GOT3 (cell line): ENCODE data around the gene EVA1B.

Experiments
- DNase-seq: peaks from one replicate; lab custom pipeline; 2025; ENCODE audit warnings: mixed read lengths; lab: John Stamatoyannopoulos, UW

The EVA1B gene

DNA sequence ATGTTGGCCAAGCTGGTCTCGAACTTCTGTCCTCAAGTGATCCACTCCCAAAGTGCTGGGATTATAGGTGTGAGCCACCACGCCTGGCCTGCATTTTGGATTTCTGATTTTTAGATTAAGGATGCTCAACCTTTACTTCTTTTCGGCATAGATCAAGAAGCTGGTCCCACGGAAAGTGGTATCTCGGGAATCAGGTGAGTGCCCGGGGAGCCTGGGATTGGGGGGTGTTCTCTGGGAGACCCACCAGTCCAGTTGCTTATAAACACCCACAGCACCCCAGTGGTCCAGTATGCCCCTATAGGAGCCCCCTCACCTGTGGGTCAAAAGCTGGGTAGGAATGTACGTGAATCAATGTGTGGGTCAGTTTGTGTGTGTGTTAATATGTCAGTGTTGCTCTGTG is 14.0 kb downstream of the EVA1B start:
- no peak for DNase-seq

DNA sequence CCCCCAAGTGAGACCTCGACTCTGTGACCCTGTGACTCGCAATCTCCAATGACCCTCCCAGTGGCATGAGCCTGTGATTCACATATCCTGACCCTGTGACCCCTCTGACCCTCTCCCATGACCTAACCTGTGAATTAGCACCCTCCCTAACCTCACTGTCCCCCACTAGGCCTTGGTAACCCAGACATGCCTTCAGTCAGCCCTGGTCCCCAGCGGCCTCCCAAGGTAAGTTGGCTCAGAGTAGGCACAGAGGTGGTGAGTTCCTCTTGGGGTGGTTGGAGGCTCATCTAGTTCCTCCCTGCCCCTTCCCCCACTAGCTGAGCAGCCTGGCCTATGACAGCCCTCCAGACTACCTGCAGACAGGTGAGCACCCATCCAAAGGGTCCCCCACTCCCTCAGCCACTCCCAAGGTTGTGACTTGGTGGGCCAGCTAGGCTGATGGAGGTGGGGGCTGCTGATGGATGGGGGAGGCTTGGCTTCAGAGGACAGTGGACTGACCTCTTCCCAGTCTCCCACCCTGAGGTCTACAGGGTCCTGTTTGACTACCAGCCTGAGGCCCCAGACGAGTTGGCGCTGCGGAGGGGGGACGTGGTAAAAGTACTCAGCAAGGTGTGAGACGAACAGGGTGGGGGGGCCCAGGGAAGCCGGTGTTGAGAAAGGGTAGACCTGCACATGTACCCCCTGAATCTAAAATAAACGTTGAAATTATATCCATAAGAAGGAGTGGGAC is 15.7 kb downstream of the EVA1B start:
- no peak for DNase-seq

- DNase-seq: peak; percentile 52
Measured at GRCh38 chr1:36306902-36307456, 16.5 kb downstream of the EVA1B start.

- no peak for DNase-seq
Measured at GRCh38 chr1:36306210-36306901, 17.1 kb downstream of the EVA1B start, which contains the start of gene SH3D21. Gene SH3D21, plus strand, starts transcription at chr1:36306368. Its CDS starts 53 bp downstream, at chr1:36306421.

GRCh38 chr1:36305915-36306209 is 17.6 kb downstream of the EVA1B start:
- no peak for DNase-seq

DNA sequence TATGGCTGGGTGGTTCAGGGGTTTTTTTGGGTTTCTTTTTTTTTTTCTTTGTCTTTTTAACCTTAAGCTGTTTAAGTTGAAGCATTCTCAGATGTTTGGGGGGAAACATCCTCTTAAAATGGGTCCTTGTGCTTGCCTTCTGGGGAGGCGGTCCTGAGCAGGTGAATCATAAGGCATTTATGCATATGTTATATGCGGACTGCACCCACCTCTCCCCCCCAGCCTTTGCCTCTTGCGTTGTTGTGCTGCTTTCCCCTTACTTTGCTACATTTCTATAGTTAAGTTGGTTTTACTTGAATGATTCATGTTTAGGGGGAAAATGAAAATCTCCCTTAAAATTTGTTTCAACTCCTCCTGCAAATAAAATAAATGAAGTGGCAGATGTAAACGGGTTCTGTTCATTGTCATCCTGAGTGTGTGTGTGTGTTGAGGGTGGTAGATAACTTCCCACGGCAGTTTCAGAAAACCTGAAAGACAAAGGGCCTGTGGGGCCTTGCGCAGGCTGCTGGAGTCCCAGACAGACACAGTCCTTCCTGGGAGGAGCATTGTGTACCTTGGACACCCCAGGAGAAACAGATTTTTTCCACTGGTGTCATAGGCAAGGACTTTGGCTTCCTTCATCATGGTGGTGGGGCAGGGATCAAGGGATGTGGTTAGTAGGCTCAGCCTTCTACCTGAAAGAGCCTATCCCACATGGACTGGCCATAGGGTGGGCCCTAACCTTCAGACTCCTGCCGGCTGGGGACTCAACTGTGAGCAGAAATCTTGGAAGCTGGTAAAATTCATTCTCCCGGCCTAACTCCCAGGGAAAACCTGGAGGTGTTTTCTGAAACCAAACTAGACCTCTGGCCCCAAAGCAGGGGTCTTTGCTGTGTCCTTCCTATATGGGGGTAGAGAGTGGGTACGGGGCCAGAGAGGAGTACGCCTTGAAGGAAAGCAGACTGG is 18.2 kb downstream of the EVA1B start:
- DNase-seq: no peak

- DNase-seq: no peak
Measured at GRCh38 chr1:36304521-36304920, 18.9 kb downstream of the EVA1B start.

DNA sequence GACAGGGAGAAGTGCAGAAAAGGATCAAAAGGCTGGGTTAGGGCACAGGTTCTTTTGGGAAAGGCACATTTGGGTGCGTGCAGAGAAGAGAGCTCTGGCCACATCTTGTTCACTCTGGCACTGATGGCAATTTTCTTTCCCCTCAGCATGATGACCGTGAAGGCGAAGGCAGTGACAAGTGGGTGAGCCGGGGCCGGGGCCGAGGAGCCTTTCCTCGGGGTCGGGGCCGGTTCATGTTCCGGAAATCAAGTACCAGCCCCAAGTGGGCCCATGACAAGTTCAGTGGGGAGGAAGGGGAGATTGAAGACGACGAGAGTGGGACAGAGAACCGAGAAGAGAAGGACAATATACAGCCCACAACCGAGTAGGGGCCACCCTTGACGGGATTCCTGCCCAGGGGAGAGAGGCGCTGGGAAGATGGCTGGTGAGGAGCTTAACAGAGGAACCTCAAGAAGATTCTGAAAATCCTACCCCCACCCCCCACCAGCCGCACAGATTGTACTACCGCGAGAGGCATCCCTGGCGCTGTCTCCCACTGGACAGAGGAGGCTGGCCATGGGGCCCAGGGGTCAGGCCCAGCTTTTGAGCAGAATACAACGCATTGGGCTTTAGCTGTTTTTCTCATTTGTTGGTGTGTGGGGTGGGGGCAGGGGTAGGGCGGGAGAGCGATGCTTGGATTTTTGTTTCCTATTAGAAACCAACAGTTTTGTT is 19.6 kb downstream of the EVA1B start:
- no peak for DNase-seq

- DNase-seq: no peak
Measured at GRCh38 chr1:36303244-36303643, 20.2 kb downstream of the EVA1B start.

- DNase-seq: no peak
Measured at GRCh38 chr1:36301220-36301619, 22.2 kb downstream of the EVA1B start.

- no peak for DNase-seq
Measured at GRCh38 chr1:36300526-36300925, 22.9 kb downstream of the EVA1B start.

DNA sequence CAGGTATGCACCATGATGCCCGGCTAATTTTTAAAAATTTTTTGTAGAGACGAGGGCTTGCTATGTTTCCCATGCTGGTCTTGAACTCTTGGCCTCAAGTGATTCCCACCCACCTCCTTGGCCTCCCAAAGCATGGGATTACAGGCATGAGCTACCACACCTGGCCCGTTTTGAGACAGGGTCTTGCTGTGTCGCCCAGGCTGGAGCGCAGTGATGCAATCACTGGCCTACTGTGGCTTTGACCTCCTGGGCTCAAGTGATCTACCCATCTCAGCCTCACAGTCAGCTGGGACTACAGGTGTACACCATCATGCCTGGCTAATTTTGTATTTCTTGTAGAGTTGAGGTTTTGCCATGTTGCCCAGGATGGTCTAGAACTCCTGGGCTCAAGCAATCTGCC is 24.8 kb downstream of the EVA1B start:
- DNase-seq: no peak

GRCh38 chr1:36297062-36297461 is 26.4 kb downstream of the EVA1B start:
- DNase-seq: no peak

- DNase-seq: no peak
Measured at GRCh38 chr1:36295390-36295789, 28.1 kb downstream of the EVA1B start.

GRCh38 chr1:36287595-36287994 is 35.9 kb downstream of the EVA1B start:
- DNase-seq: no peak

DNA sequence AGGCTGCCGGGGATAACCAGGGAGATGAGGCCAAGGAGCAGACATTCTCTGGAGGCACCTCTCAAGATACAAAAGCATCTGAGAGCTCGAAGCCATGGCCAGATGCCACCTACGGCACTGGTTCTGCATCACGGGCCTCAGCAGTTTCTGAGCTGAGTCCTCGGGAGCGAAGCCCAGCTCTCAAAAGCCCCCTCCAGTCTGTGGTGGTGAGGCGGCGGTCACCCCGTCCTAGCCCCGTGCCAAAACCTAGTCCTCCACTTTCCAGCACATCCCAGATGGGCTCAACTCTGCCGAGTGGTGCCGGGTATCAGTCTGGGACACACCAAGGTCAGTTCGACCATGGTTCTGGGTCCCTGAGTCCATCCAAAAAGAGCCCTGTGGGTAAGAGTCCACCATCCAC is 36.6 kb downstream of the EVA1B start:
- DNase-seq: no peak

- no peak for DNase-seq
Measured at GRCh38 chr1:36285443-36286101, 37.9 kb downstream of the EVA1B start.

- DNase-seq: no peak
Measured at GRCh38 chr1:36284517-36284916, 38.9 kb downstream of the EVA1B start.

DNA sequence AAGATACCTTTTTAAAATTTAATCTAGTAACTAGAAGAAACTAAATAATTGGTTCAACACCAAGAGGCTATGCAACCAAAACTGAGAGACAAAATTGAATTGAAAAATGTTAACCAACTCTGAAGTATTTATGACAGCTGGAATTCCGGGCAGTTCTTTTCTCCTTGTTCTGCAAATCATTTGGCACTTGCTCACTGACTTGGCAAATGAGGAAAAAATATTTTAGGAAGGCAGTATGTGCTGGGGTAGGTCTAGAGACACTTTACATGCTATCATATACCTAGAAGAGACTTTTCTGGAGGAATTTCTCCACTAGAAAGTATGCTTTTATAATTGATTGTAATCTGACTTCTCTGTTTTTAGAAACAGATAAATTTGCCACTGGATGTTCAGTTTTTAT is 39.4 kb downstream of the EVA1B start:
- DNase-seq: no peak

DNA sequence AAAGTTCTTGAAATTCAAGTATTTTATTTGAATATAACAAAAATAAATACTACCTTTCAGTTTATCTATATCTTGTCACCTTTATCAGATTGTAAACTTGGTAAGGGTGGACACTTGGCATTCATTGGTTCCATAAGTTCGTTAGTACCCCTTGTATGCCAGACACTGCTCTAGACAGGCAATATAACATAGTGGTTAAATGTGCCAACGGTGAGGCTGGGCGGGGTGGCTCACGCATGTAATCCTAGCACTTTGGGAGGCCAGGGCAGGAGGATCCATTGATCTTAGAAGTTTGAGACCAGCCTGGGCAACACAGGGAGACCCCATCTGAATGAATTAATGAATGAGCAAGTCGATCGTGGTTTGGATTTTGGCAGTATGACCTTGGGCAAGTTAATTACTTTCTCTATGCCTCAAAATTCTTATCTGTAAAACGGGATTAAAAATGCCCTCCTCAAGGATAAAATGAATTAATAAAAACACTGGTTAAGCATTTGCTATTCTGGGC is 43.6 kb downstream of the EVA1B start:
- no peak for DNase-seq
